Stomach (tissue), 4 donors: ENCODE measurements around the gene MMP14.

Source experiments
- CTCF ChIP-seq, 7 experiments: fragments of 450-650 bp in 4 of 7; fragments of 200-600 bp in 3 of 7; sonication (generic) in 3 of 7; IDR thresholded peaks; one replicate each; pipeline ENCODE4 v1.5.1; 2016 to 2019; ENCODE audit warnings: antibody characterized with exemption in 7 of 7, control low read depth in 2 of 7, mild to moderate bottlenecking in 1 of 7
- POLR2A ChIP-seq, 4 donors: fragments of 450-650 bp; IDR thresholded peaks; one replicate each; pipeline ENCODE4 v1.6.1; 2016; ENCODE audit warnings: antibody characterized with exemption in 4 of 4, control low read depth in 2 of 4, mild to moderate bottlenecking in 1 of 4, moderate library complexity in 1 of 4
- POLR2AphosphoS5 ChIP-seq, 3 donors: sonication (generic); formaldehyde crosslinking; IDR thresholded peaks; one replicate each; pipeline ENCODE4 v1.6.1; 2016; ENCODE audit warnings: antibody characterized with exemption in 3 of 3

- no peak for TF ChIP-seq CTCF (IDR thresholded peaks at IDR 0.05)
- no peak for TF ChIP-seq POLR2AphosphoS5 (IDR thresholded peaks at IDR 0.05)
- TF ChIP-seq POLR2A (IDR thresholded peaks at IDR 0.05) = no peak
Observed at GRCh38 chr14:22811722-22812121, 24.7 kb upstream of the MMP14 start.
